GM12878 (cell line): ENCODE measurements around the gene CEP57.

Experiments used
- CBX3 ChIP-seq: fragments of 200-600 bp; sonication (generic); IDR thresholded peaks from 2 replicates; pipeline ENCODE4 v1.6.1; 2016; ENCODE audit warnings: low read depth, borderline replicate concordance
- CEBPB ChIP-seq, 2 experiments: fragments of 150-350 bp in 1 of 2; IDR thresholded peaks; 2 replicates each; pipeline ENCODE4 v1.6.1; 2012 to 2014; ENCODE audit warnings: low read depth in 2 of 2, low read length in 2 of 2, borderline replicate concordance in 1 of 2, inconsistent platforms in 1 of 2
- CREM ChIP-seq: IDR thresholded peaks from 2 replicates; pipeline ENCODE4 v1.6.1; 2014; ENCODE audit warnings: antibody characterized with exemption, low read depth
- JUND ChIP-seq: IDR thresholded peaks from 2 replicates; pipeline ENCODE4 v1.6.1; 2012; ENCODE audit warnings: low read depth, mild to moderate bottlenecking, low read length, improper control_type of control experiment, moderate library complexity
- POLR2A ChIP-seq: IDR thresholded peaks from 2 replicates; pipeline ENCODE4 v1.6.1; 2011; ENCODE audit warnings: low read depth, mild to moderate bottlenecking, low read length
- SUPT20H ChIP-seq: IDR thresholded peaks from 2 replicates; pipeline ENCODE4 v1.6.1; 2011; ENCODE audit warnings: low read depth, mild to moderate bottlenecking, low read length, moderate library complexity, borderline replicate concordance; ENCODE audit not compliant: control insufficient read depth
- ZNF274 ChIP-seq: IDR thresholded peaks from one replicate; pipeline ENCODE4 v1.8.0; 2011; ENCODE audit not compliant: insufficient read length, insufficient read depth
- TF ChIP-seq, protein P1 (sequence below), 3 experiments: IDR thresholded peaks in 2 of 3; conservative IDR thresholded peaks in 1 of 3; 2 replicates each; pipeline ENCODE4 v1.5.1; 2011; ENCODE audit warnings: low read depth in 3 of 3, low read length in 3 of 3, mild to moderate bottlenecking in 3 of 3, control low read depth in 2 of 3, moderate library complexity in 2 of 3, inconsistent platforms in 1 of 3, mixed read lengths in 1 of 3; ENCODE audit not compliant: control insufficient read depth in 2 of 3, insufficient read depth in 1 of 3; ENCODE audit errors: extremely low read depth in 1 of 3
- TF ChIP-seq, protein P2 (sequence below): IDR thresholded peaks from 2 replicates; pipeline ENCODE4 v1.6.1; 2012; ENCODE audit warnings: low read depth, low read length, improper control_type of control experiment

DNA sequence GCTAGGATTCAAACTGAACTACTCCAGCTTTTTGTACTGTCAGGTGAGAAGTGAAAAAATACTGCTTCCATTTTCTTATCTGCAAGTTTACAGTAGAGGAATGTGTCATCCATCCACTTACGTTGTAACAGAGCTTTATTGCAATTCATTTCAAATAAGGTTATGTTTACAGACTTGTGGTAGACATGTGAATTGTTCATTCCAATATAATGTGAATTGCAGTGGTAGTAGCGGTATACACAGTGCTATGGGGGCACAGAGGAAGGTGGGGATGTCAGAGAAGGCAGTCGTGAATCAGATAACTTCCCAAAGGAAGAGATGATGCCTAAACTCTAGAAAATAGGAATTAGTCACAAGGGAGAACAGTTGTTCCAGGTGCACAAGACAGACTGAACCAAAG, 42.5 kb downstream of the CEP57 start:
- no peak for TF ChIP-seq JUND
- no peak for TF ChIP-seq POLR2A
- TF ChIP-seq, protein P1, sequence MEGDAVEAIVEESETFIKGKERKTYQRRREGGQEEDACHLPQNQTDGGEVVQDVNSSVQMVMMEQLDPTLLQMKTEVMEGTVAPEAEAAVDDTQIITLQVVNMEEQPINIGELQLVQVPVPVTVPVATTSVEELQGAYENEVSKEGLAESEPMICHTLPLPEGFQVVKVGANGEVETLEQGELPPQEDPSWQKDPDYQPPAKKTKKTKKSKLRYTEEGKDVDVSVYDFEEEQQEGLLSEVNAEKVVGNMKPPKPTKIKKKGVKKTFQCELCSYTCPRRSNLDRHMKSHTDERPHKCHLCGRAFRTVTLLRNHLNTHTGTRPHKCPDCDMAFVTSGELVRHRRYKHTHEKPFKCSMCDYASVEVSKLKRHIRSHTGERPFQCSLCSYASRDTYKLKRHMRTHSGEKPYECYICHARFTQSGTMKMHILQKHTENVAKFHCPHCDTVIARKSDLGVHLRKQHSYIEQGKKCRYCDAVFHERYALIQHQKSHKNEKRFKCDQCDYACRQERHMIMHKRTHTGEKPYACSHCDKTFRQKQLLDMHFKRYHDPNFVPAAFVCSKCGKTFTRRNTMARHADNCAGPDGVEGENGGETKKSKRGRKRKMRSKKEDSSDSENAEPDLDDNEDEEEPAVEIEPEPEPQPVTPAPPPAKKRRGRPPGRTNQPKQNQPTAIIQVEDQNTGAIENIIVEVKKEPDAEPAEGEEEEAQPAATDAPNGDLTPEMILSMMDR (IDR thresholded peaks at IDR 0.05 in 2 of 3, conservative IDR thresholded peaks at IDR 0.05 in 1 of 3; ENCODE audit: control insufficient read depth in 2 of 3, extremely low read depth in 1 of 3, insufficient read depth in 1 of 3, low read depth in 3 of 3, low read length in 3 of 3) = no peak
- no peak for TF ChIP-seq SUPT20H
- no peak for TF ChIP-seq CEBPB (IDR thresholded peaks at IDR 0.05; ENCODE audit: borderline replicate concordance in 1 of 2, low read depth in 2 of 2, low read length in 2 of 2)
- TF ChIP-seq, protein P2, sequence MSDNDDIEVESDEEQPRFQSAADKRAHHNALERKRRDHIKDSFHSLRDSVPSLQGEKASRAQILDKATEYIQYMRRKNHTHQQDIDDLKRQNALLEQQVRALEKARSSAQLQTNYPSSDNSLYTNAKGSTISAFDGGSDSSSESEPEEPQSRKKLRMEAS = no peak
- no peak for TF ChIP-seq CREM
- TF ChIP-seq ZNF274 = no peak
- no peak for TF ChIP-seq CBX3
